Renal cortical epithelial cell (primary cell): Measurements from ENCODE around the gene PRKCSH. TPM values are rescaled to one million over a fixed set of nuclear protein-coding genes. Genes with fewer than 3 reads are reported as not detected.

ENCODE experiments used
- DNase-seq: peaks from one replicate; pipeline ENCODE4 v3.0.0-alpha.2; 2011; ENCODE audit warnings: low read depth
- total RNA-seq: library from RNA; depleted of rRNA; stranded (reverse); fragments of >200 nt; gene quantifications from 2 replicates; pipeline ENCODE4 v1.2.3, GENCODE V29; 2014

The PRKCSH gene
- total RNA-seq, 1 donor from 2014 or later: 192 TPM

DNA sequence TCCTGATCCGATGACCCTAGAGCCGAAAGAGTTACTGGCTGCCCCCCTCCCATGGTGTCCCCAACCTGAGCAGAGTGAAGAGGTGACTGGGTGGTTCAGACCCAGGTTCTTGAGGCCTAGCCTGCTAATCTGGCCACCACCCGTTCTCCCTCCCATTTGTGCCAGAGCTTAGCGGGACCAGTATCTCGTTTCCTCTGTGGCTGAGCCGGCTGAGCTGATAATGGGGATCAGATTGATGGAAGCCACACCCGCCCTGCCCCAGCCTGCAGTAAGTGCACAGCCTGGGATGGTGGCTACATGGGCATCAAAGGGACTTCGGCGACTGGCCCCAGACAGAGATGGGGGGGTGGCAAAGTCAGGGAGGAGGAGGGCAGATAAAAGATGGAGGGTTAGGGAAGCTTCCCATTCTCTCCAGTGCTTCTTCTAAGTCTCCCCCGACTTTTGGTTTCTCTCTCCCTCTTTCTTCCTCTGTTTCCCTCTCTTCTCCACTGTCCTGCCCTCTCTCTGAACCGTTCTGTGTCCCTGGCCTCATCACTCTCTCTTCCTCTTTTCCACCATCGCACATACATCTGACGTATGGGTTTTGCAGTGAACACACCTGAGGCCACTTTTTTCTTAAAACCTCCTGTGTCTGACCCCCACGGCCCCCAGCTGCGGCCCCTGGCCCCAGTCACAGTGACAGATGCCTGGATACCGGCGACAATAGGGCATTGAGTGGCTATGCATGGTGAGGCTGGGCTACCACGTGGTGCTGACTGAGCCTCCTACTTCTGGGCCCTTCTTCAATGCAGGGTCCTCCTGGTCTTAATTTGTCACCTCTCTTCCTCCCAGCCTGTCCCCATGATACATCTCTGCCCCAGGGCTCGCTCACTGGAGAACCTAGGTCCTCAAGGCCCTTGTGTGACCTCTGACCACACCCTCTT, 43.0 kb downstream of the PRKCSH start:
- no peak for DNase-seq

DNA sequence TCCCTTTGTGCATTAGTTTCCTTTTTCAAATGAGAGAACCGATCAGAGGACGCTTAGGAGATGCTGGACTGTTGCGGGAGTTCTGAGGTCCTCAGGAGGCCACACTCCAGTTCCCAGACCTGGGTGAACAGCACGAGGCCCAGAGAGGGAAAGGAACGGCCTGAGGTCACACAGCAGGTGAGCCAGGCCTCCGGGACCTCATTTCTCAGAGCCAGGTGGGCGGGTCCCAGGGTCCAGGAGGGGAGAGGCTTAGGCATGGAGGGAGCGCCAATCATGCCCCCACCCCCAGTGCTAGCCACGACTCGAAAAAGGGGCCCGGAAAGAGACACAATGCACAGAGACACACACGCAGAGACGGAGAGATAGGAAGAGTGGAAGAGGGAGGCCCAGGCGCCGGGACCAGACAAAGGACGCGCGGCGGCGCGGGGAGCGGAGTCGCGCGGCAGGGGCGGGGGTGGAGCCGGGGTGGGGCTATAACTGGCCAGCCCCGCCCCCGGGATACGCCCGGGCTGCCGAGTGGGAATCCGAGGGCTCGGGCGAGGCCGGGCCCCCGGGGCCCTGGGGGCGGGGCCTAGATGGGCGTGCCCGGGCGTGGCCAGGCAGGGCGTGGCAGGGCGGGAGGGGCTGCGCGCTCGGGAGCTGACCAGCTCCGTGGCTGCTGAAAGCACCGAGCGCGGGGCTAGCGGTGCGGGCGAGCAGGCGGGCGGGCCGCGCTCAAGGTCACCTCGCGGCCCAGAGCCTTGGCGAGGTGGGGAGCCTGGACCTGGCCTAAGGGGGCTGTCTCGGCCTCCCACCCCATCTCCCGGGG, 43.9 kb downstream of the PRKCSH start:
- no peak for DNase-seq

DNA sequence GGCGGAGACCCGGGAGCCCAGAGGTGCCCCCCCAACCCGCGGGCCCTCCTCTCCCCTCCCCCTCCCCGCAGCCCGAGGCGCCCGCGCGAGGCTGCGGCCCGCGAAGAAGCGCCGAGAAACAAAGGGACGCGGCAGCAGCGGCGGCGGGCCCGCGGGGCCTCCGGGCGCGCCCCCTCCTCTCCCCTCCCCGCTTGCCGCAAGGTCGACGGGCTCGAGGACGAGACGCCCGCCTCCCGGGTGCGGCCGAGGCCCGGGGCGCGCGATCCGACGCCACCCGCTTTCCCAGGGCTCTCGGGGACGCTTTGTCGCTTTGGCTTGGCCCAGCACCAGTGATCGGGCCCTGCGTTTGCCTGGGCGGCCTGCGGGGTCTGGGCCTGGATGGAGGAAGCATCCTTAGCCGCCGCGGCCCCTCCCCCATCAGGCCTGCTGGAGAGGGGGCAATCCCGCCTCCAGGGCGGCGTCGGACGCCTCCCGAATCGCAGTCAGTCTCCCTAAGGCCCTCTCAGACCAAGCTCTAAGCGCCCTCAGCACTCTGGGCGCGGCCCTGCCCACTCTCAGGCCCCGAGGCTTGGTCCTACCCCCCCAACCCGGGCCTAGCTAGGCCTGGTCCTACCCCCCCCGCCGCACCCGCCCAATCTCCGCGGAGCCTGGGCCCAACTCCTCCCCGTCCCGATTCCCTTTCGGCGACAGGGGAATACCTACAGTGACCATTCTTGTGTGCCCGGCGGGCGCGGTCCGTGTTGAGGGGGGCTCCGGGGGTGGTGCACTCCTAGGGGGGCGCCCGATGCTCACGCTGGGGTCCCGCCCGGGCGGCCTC, 44.7 kb downstream of the PRKCSH start:
- no peak for DNase-seq

DNA sequence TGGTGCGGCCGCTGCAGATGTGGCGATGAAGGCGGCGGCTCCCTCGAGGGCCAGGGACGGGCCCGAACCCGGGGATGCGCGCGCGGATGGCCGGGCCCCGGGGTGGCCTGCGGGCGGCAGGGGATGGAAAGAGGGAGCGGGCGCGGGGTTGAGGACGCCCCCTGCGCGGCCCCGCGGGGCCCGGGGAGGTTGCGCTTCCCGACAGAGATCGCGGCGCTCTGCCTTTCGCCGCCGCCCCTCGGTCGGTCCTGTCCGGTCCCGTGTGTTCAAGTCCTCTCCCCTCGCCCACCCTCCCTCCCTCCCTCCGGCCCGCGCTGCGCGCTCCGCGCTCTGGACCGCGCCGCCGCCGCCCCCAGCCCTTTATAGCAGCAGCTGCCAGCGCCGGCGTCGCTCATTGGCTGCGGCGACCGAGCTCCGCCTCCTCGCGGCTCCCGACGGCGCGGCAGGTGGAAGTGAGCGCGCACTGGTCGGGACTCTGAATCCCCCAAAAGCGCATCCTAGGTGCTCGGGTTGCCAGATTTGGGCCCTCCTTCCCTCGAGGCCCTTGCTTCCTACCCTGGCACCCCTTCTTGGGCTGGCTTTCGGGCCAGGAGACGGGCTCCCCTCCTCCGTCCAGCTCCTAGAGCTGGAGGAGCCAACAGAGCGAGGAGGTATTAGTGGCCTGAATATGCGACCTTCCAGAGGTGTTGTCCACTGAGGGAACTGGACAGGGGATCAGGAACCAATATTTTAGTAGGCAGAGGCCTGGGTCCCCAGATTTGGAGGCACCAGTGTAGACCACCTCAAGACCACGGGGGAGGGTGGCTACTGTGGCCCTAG, 45.5 kb downstream of the PRKCSH start, which contains the start of gene ELAVL3:
Gene ELAVL3, minus strand, starts transcription at position 332 of the 819 bp plus-strand sequence. CDS start 438 bp downstream, outside the sequence.
- DNase-seq: no peak

DNA sequence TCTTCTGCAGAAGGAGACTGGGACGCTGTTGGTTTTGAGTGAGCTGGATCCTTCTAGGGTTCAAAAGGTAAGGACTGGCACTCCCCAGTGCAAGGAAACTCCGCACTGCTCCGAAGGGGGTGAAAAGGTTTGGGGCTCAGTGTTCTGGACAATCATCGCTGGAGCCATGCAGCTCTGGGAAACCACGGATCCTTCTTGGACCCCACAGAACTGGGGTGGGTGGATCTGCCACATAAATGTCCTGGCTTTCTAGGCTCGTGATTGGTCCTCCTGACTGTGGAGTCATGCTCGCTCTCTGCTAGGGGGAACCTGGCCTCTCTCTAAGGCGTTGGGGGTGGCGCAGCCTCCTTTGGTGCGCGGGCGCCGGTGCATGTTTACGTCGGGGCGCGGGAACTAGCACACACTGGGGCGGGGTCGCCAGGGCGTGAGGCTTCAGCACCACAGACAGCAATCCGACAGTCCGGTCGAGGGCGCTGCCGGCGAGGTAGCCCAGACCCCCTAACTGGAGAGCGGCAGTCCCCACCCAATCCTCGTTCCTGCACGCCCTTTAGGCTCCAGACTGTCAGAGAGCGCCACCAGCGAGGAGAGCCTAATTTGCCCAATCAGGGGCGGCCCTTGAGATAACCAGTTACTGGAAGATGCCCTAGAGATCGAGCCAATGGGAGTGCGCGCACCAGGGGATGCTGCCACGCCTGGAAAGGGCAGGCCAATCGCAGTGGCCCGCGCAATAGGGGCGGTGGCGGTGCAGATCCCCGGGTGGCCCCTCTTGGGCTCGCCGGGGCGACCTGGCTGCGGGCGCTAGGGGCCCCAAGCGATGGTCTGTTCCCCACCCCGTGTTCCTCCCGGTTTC, 46.3 kb downstream of the PRKCSH start:
- peak; percentile 45 for DNase-seq

DNA sequence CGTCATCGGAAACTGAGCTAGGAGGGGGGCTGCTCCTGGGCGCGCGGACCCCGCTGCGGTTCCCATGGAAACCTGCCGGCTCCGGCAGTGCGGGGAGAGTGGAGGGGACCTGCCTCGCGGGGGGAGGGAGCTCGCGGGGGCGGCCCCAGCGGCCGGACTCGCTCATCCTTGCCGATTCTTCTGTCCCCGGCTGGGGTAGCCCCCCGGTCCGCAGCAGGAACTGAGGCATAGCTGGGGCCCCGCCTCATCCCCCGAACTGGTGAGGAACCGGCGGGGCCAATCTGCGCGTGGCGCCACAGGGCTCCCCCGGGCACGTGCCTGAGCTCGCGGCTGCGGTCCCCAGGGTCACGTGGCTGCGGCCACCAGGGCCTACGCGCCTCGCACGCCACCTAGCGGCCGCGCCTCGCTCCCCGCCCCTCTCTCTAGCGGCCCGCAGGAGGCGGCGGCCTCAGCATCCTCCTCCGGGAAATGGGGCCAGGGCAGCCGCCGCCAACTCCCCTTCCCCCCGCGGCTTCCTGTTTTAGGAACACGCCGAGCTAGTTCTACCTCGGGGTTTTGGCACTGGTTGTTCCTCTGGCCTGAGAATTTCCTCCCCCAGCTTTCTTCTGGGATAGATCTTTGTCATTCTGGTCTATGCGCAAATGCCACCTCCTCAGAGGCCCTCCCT, 47.1 kb downstream of the PRKCSH start:
- no peak for DNase-seq

DNA sequence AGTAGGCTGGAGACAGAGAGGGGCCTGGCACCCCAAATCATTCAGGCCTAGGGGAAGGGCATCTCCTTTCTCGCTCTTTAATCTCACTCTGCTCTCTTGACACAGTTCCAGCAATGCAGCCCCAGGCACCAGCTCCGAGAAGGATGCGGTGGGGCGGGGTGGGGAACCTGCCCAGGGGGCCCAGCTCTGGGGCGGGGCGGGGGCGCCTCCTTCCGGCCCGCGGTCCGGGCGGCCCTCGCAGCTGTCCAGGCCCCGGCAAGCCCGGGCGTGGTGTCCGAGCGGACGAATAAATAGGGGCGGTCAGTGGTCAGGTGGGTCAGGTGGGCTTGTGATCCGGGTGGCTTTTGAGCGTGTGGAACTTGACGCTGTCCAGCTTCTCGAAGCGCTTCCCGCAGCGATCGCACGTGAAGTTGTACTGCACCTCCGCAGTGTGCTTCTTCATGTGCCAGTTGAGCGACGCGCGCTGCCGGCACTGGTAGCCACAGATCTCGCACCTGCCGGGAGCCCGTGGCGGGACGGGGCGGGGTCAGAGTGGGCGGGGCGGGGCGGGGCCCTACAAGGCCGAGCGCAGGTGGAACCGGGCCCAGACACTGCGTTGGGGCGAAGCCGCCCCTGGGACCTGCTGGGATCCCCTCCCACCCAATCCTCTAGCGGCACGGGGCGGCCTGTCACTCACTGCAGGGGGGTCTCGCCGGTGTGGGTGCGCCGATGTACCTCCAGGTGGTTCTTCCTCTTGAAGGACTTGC, 48.1 kb downstream of the PRKCSH start:
- DNase-seq: no peak

DNA sequence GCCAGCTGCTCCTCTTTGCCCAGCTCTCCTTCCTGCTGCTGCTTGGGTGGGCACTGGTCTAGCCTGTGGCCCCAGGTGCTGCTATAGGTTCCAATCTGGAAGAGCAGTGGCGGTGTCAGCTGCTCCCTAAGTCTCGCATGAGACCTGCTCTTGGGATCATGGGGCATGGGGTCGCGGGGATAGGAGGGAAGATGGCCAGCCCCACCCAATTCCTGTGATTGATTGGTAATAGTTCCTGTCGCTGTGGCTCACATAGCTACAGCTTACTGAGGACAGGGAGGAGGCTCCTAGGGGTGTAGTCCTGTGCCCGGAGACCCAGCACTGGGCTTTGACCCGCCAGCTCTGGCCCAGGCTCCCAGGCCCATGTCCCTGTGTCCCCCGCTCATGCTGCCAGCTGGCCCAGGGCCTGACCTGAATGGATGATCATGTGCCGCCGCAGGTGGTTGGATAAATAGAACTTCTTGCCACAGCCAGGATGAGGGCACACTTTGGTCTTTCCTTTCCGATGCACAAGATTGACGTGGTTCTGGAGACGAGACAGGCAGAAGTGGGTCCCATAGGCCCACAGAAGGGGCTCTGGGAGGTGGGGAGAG, 49.9 kb downstream of the PRKCSH start:
- no peak for DNase-seq

DNA sequence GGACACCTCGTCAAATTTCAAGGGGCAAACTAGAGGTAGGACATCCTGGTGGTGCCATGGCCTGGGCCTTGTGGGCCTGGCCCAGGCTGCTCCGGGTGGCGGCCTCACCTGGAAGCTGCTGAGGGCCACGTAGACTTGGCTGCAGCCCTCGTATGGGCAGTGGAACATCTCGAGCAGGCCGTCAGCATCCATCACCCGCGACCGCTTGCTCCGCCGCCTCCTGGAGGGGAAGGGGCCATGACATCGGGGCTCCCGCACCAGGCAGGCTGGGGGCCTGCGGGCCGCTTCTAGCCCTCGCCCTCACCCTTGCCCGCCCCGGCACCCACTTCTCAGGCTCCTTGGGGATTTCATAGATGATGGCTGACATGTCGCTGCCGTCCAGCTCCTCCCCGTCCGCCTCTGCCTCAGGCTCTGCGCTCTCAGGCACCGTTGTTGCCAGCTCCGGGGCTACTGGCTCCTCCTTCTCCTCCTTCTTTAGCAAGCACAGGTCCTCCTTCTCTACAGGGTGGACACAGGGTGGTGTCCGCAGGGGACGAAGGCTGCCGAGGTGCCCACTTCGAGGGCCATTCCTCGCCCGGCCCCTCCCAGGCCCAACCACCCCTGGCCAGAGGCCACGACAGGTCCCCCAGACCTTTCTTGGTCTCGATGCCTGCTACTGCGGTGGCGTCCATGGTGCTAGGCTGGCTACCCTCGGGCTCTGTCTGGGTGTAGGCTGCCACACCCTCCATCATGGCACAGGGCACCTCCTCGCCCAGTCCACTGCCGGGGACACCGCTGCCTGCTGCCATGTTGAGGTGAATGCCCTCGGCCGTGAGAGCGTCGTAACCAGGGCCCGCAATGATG, 51.4 kb downstream of the PRKCSH start:
- DNase-seq: no peak

DNA sequence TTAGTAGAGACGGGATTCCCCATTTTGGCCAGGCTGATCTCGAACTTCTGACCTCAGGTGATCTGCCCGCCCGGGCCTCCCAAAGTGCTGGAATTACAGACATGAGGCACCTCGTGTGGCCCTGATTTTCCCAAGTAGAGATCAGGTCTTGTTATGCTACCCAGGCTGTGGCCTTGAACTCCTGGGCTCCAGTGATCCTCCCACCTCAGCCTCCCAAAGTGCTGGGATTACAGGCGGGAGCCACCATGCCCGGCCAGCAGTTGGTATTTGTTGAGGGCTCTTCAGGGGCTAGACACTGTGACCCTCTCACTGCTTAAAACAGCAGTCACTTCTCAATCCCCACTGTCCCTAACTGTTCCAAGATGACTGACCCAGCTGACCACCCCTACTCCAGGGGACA, 53.9 kb downstream of the PRKCSH start:
- DNase-seq: no peak

DNA sequence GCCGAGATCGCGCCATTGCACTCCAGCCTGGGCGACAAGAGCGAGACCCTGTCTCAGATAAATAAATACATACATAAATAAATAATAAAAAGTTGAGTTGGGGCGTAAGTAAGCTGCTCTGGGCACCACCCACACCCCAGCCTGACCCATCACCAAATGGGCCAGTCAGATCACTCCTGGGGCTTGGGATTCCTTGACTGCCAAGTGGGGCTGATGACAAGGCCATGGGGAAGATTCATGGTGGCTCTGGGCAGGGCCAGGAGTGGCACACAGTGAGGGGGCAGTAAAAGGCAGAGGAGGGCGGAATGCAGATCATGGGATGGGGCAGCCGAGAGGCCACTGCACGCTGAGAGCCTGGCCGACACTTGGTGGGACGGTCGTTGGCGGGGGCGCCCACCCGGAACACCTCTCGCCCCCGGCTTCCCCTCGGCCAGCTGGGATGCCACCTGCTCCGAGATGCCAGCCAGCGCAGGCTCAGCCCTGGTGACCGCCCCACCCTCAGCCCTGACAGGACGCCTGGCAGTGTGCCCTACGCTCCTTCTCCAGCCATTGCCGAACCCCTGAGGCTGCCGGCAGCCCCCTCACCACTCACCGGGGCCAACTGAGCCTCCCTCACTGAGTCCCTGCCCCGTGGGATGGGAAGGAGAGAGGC, 59.3 kb downstream of the PRKCSH start:
- DNase-seq: no peak

DNA sequence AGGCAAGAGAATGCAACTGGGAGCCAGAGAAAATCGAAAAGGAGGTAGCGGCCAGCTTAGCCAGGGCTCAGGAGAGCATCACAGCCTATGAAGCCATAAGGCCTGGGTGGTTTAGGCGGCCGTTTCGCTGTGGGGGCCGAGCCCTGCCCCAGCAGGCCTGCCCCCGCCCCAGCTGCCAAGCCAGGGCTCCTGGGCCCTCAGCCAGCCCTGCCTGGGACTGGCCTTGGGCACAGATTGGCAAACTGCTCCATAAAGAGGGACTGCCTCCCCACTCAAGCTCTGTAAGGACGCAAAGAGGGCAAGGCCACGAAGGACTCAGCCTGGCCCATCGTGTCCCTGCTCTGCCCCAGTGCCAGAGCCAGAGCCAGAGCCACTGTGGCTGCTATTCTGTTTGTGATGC, 60.0 kb downstream of the PRKCSH start:
- no peak for DNase-seq

DNA sequence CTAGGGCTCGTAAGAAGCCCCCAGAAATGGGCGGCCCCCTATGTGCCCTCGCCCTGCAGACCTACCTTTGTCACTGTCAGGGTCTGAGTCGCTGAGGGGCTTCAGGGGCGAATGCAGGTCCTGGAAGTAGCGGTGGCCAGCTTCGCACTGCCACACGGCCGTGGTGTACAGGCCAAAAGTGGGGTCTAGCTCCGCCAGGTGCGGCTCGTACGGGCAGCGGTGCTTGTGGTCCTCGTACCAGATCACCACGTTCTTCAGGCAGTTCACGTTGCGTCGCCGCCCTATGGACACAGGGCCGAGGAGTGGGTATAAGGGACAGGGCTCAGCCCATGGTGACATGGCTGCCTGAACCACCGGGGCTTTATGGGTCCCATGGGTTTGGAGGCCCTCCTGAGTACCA, 60.5 kb downstream of the PRKCSH start:
- no peak for DNase-seq

DNA sequence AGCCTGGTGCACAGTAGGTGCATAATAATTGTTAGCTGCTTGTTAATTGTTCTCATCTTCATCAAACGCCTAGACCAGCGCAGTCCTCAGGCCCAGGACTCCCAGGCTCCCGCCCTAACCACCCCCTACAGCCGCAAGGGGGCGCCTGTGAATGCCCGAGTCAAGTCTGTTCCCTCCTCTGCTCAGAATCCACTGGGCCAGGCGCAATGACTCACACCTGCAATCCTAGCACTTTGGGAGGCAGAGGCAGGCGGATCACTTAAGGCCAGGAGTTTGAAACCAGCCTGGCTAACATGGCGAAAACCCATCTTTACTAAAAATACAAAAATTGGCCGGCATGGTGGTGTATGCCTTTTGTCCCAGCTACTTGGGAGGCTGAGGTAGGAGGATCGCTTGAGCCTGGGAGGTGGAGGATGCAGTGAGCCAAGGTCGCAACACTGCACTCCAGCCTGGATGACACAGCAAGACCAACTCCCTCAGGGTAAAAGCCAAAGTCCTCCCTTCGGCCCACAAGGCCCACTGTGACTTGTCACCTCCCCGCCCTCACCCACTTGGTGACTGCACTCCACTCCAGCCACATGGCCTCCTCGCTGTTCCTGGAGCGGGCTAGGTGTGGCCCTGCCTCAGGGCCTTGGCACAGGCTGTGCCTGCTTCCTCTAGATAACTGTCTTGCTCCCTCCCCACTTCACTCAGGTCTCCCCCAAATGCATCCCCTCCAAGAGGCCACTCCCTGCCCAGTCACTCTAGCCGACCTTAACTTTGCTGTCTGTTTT, 61.1 kb downstream of the PRKCSH start:
- peak; percentile 68 for DNase-seq

DNA sequence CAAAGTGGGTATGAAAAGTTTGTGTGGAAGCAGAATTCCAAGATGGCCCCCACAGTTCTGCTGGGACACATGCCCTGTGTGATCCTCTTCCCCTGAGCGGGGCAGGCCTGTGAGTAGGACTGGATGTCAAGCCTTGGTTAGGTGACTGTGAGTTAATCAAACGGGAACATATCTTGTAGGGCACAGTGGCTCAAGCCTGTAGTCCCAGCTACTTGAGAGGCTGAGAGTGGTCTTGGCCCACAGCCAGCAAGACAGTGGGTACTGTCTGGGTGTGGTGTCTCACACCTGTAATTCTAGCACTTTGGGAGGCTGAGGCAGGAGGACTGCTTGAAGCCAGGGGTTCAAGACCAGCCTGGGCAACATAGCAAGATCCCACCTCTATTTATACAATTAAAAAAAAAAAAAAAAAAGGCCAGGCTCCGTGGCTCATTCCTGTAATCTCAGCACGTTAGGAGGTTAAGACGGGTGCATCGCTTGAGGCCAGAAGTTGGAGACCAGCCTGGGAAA, 63.8 kb downstream of the PRKCSH start:
- no peak for DNase-seq

DNA sequence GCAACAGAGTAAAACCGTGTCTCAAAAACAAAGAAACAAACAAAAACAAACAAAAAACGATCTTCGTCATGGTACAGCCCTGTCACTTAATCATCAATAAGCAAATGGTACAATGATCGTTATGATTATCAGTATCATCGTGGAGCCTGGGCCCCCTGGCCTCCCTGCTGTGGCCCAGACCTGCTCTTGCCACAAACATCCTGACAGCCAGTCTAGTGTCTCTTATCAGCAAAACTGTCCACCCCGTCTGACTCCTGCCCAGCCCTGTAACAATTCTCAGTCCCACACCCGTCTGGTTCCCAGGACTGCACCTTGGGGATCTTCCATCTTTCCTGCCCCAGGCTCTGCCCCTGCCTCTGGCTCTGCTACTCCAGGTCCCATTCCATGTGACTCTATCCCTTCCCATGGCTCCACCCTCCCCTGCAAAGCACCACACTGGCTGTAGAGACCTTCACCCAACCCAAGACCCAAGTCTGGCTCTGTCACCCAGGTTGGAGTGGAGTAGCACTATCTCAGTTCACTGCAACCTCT, 64.5 kb downstream of the PRKCSH start:
- no peak for DNase-seq
